HK-2 (cell line): ENCODE measurements around the gene BCAM.
"Not testable (repeated sequence)": the region's sequence is repeated elsewhere in the genome, so short reads cannot be mapped to it uniquely, and the experiment has no call there.

Source experiments
- DNase-seq: peaks from one replicate; pipeline ENCODE4 v3.0.0-alpha.2; 2018; ENCODE audit not compliant: unreplicated experiment

Gene BCAM

GRCh38 chr19:44808463-44809371 lies at the start of gene BCAM:
BCAM (plus strand) TSS chr19:44809103; CDS start chr19:44809125, 22 bp downstream.
- peak; percentile 70 for DNase-seq

- DNase-seq = no peak
These were observed 46.9 kb upstream of the BCAM start for GRCh38 chr19:44762038-44762437.

GRCh38 chr19:44765033-44765948 lies 43.6 kb upstream of the BCAM start:
- DNase-seq = no peak

GRCh38 chr19:44765949-44766335 lies 43.0 kb upstream of the BCAM start:
- no peak for DNase-seq

- DNase-seq = no peak
These were observed 41.4 kb upstream of the BCAM start for GRCh38 chr19:44767295-44768180.

GRCh38 chr19:44770550-44771257 lies 38.2 kb upstream of the BCAM start:
- peak; percentile 95 for DNase-seq

GRCh38 chr19:44772144-44772543 lies 36.8 kb upstream of the BCAM start:
- not testable (repeated sequence) for DNase-seq

GRCh38 chr19:44772959-44773358 lies 35.9 kb upstream of the BCAM start:
- no peak for DNase-seq

GRCh38 chr19:44775676-44776240 lies 33.1 kb upstream of the BCAM start:
- no peak for DNase-seq

- no peak for DNase-seq
These were observed 32.4 kb upstream of the BCAM start for GRCh38 chr19:44776402-44777096.

- DNase-seq = no peak
These were observed 31.1 kb upstream of the BCAM start, which contains the start of gene CBLC for GRCh38 chr19:44777715-44778347. CBLC (plus strand) TSS chr19:44777890; CDS start chr19:44777932, 42 bp downstream.

GRCh38 chr19:44779150-44779549 lies 29.8 kb upstream of the BCAM start:
- no peak for DNase-seq

- DNase-seq = not testable (repeated sequence)
These were observed 27.2 kb upstream of the BCAM start for GRCh38 chr19:44781694-44782093.

- no peak for DNase-seq
These were observed 26.2 kb upstream of the BCAM start for GRCh38 chr19:44782729-44783128.

- no peak for DNase-seq
These were observed 25.4 kb upstream of the BCAM start for GRCh38 chr19:44783545-44783944.

- no peak for DNase-seq
These were observed 23.6 kb upstream of the BCAM start for GRCh38 chr19:44785271-44785670.

- no peak for DNase-seq
These were observed 22.9 kb upstream of the BCAM start for GRCh38 chr19:44785993-44786392.

GRCh38 chr19:44788971-44789370 lies 19.9 kb upstream of the BCAM start:
- no peak for DNase-seq

- DNase-seq = no peak
These were observed 18.9 kb upstream of the BCAM start for GRCh38 chr19:44789943-44790483.
